HEK293 (cell line): Measurements from ENCODE around the gene TMEM63A.

Experiments
- SP2 ChIP-seq: fragments of 450-650 bp; formaldehyde crosslinking; IDR thresholded peaks from 2 replicates; pipeline ENCODE4 v1.5.1; 2016; ENCODE audit warnings: missing biosample characterization, missing genetic modification characterization
- ZNF558 ChIP-seq: fragments of 450-650 bp; formaldehyde crosslinking; IDR thresholded peaks from 2 replicates; pipeline ENCODE4 v1.5.1; 2016; ENCODE audit warnings: missing biosample characterization, missing genetic modification characterization

GRCh38 chr1:225865514-225865913, 16.7 kb downstream of the TMEM63A start:
- no peak for TF ChIP-seq ZNF558 (tag by site-specific recombination)
- TF ChIP-seq SP2 = no peak
